Astrocyte of the cerebellum (primary cell): ENCODE data around the gene ITGAE.

ENCODE experiments used
- DNase-seq: peaks from one replicate; pipeline ENCODE4 v3.0.0-alpha.2; 2011; ENCODE audit warnings: low read depth
- H3K4me3 ChIP-seq: 2 replicates; pipeline ENCODE4 v1.5.1; 2011; ENCODE audit warnings: mild to moderate bottlenecking, low read depth, low read length, moderate library complexity
- in situ Hi-C: cut with HindIII; loops from 2 replicates; pipeline ENCODE4 v1.10.0; 2017; ENCODE audit warnings: low sequenced_read_pairs
- TF ChIP-seq, protein P1 (sequence below): IDR thresholded peaks from 2 replicates; pipeline ENCODE4 v1.5.1; 2012; ENCODE audit warnings: low read length, low read depth, moderate library complexity, mild to moderate bottlenecking; ENCODE audit errors: missing control alignments

ITGAE gene

DNA sequence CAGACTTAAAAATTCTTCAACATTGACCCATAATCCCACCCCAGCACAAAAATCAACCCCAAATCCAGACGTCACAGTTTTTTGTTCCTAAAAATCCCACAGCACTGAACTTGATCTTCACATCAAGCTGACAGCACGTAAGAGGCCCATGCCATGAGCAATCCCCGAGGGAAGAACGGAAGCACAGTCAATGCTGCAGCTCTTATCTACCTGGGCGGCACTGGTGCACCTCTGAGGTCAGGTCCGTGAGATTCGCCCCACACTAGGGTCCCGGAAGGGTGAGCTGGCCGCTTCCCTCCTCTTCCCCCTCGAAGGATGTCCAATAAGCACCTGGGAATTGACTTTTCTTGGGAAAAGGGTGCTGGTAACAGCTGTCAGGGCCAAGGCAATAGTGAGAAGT, 11.3 kb upstream of the ITGAE start:
- in situ Hi-C loops, result no loop called here

DNA sequence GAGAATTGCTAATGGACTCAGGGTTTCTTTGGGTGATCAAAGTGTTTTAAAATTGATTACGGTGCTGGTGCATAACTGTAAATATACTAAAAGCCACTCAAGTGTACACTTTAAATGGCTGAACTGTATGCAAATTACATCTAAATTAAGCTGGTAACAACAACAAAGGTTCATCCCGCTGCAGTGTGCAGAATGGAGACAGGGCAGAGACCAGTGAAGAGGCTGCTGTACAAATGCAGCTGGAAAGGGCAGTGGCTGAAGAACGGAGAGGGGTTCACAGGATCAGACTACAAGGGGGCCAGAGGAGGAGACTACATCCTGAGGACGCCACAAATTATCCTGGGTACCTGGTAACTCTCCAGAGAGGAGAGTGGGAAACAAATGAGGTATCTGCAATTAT, 9.0 kb upstream of the ITGAE start:
- in situ Hi-C loops, result no loop called here
- DNase-seq, result no peak
- TF ChIP-seq, protein P1, sequence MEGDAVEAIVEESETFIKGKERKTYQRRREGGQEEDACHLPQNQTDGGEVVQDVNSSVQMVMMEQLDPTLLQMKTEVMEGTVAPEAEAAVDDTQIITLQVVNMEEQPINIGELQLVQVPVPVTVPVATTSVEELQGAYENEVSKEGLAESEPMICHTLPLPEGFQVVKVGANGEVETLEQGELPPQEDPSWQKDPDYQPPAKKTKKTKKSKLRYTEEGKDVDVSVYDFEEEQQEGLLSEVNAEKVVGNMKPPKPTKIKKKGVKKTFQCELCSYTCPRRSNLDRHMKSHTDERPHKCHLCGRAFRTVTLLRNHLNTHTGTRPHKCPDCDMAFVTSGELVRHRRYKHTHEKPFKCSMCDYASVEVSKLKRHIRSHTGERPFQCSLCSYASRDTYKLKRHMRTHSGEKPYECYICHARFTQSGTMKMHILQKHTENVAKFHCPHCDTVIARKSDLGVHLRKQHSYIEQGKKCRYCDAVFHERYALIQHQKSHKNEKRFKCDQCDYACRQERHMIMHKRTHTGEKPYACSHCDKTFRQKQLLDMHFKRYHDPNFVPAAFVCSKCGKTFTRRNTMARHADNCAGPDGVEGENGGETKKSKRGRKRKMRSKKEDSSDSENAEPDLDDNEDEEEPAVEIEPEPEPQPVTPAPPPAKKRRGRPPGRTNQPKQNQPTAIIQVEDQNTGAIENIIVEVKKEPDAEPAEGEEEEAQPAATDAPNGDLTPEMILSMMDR, result no peak
- H3K4me3 ChIP-seq, result no peak overlapping the region

More for the DNA sequence above, 11.3 kb upstream of the ITGAE start:
- TF ChIP-seq, protein P1, result no peak
- DNase-seq, result no peak
- H3K4me3 ChIP-seq, result no peak overlapping the region

DNA sequence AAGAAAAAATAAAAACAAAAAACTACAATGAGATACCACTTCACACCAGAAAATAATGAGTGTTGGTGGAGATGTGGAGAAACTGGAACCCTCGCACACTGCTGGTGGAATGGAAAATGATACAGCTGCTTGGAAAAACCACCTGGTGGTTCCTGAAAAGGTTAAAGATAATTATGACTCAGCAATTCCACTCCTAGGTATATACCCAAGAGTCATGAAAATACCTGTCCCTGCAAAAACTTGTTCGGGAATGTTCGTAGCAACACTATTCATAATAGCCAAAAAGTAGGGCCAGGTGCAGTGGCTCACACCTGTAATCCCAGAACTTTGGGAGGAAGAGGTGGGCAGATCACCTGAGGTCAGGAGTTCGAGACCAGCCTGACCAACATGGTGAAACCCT, 8.1 kb upstream of the ITGAE start:
- H3K4me3 ChIP-seq, result no peak overlapping the region
- no peak for DNase-seq
- in situ Hi-C loops, result loop anchor here (5.0 kb wide), 1 partner anchor 67 kb away; no protein-coding TSS in a partner anchor
- TF ChIP-seq, protein P1, result no peak

DNA sequence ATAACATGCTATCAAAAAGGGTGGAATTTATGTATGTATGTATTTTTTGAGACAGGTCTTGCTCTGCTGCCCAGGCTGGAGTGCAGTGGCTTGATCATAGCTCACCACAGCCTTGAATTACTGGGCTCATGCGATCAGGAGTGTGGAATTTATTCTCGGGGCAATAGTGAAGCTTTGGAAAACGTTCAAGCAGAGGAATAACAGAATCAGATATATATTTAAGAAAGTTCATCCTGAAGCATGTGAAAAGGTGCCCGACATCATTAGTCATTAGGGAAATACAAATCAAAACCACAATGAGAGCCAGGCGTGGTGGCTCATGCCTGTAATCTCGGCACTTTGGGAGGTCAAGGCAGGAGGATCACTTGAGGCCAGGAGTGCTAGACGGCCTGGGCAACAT, 7.7 kb upstream of the ITGAE start:
- DNase-seq, result no peak
- TF ChIP-seq, protein P1, result no peak
- in situ Hi-C loops, result loop anchor here (5.0 kb wide), 1 partner anchor 66 kb away; no protein-coding TSS in a partner anchor

DNA sequence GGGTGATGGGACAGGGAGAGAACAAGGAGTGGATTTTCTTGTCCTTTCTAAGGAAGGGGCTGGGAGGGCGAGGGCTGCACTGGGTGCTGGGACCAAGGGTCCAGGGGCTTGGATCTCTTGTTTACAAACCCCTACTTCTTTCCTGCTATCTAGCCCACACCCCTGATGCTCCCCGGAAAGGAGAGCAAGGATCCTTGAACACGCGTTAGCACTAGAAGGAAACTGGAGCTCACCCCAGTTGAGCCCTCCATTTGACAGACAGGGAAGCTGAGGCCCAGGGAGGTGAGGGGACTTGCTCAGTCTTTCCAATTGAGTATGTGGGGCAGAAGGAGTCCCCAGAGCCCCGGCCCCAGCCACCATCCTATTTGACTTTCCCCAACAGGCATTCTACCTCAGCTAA, 4.6 kb upstream of the ITGAE start:
- no peak overlapping the region for H3K4me3 ChIP-seq
- TF ChIP-seq, protein P1, result no peak
- in situ Hi-C loops, result loop anchor here (5.0 kb wide), 1 partner anchor 63 kb away; no protein-coding TSS in a partner anchor

More for the DNA sequence above, 7.7 kb upstream of the ITGAE start:
- H3K4me3 ChIP-seq, result no peak overlapping the region

DNA sequence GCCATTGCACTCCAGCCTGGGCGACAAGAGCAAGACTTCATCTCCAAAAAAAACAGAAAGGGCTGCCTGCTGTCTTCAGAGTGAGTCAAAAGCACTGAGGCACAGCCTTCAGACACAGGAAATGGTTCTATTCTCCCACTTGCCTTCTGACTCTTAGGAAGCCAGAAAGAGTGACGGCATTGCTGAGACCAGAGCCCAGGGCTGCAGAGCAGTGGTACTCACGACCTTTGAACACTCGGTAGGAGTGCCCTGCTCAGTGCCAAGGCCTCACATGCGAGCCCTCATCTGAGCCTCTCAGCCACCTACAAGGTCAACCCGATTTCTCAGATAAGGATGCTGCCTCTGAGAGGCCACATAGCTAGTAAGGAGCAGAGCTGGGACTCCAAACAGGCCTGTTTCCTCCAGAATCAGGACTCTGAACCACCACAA, 3.5 kb upstream of the ITGAE start:
- TF ChIP-seq, protein P1, result no peak
- in situ Hi-C loops, result no loop called here
- DNase-seq, result no peak
- H3K4me3 ChIP-seq, result no peak overlapping the region

More for the DNA sequence above, 4.6 kb upstream of the ITGAE start:
- DNase-seq, result no peak

DNA sequence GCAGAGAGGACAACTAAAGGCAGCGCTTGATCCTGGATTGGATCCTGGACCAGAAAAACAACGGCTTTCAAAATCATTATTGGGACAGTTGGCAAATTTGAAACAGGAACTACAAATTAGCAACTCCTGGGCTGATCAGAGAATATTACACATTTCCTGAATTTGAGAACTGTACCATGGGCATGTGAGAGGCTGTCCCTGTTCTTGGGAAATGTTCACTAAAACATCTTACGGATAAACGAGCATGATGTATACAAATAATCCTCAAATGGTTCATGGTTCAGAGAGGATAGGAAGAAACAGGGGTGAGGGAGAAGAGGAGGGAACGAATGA, 2.3 kb upstream of the ITGAE start:
- H3K4me3 ChIP-seq, result no peak overlapping the region
- no peak for DNase-seq
- TF ChIP-seq, protein P1, result no peak
- in situ Hi-C loops, result no loop called here
